T-helper 1 cell treated with Interleukin-12 subunit alpha and Interleukin-12 subunit beta and Interleukin-4 antibody, amounts not matched to agents 30 μg/mL and 1 μg/mL, for 36 hours (primary cell): ENCODE measurements around the gene RUFY4.
"Not testable (repeated sequence)": the region's sequence is repeated elsewhere in the genome, so short reads cannot be mapped to it uniquely, and the experiment has no call there.

Experiments used
- H3K27ac Mint-ChIP-seq: one replicate; pipeline ENCODE4 v1.8.0; 2021; ENCODE audit warnings: mild to moderate bottlenecking, mixed read lengths
- H3K27me3 Mint-ChIP-seq: one replicate; pipeline ENCODE4 v1.8.0; 2021; ENCODE audit warnings: low read depth, mixed read lengths
- H3K36me3 Mint-ChIP-seq: one replicate; pipeline ENCODE4 v1.8.0; 2021; ENCODE audit warnings: low read depth, mixed read lengths
- H3K4me1 Mint-ChIP-seq: one replicate; pipeline ENCODE4 v1.8.0; 2021; ENCODE audit warnings: low read depth, mixed read lengths
- H3K4me3 Mint-ChIP-seq: one replicate; pipeline ENCODE4 v1.8.0; 2021; ENCODE audit warnings: mild to moderate bottlenecking, moderate library complexity, mixed read lengths
- H3K9me3 Mint-ChIP-seq: one replicate; pipeline ENCODE4 v1.8.0; 2021; ENCODE audit warnings: mixed read lengths

Gene RUFY4

GRCh38 chr2:218027426-218028188 lies 41.4 kb upstream of the RUFY4 start:
- no peaks in the 10 kb centered on the region for H3K27me3 Mint-ChIP-seq

GRCh38 chr2:218028189-218028495 lies 40.9 kb upstream of the RUFY4 start:
- Mint-ChIP-seq H3K4me3 (no peak overlapping the region), H3K36me3 (no peaks in the 10 kb centered on the region), H3K4me1 (no peaks in the 10 kb centered on the region), H3K9me3 (no peaks in the 10 kb centered on the region), H3K27me3 (no peaks in the 10 kb centered on the region), H3K27ac (no peak overlapping the region)

More at GRCh38 chr2:218027426-218028188, 41.4 kb upstream of the RUFY4 start:
- H3K4me3 Mint-ChIP-seq = no peak overlapping the region
- no peak overlapping the region for H3K27ac Mint-ChIP-seq
- H3K9me3 Mint-ChIP-seq = no peaks in the 10 kb centered on the region
- no peaks in the 10 kb centered on the region for H3K4me1 Mint-ChIP-seq
- no peaks in the 10 kb centered on the region for H3K36me3 Mint-ChIP-seq

GRCh38 chr2:218028562-218029348 lies 40.3 kb upstream of the RUFY4 start:
- Mint-ChIP-seq H3K27ac (no peak overlapping the region), H3K27me3 (no peaks in the 10 kb centered on the region), H3K9me3 (no peaks in the 10 kb centered on the region), H3K4me1 (no peaks in the 10 kb centered on the region), H3K36me3 (no peaks in the 10 kb centered on the region), H3K4me3 (no peak overlapping the region)

GRCh38 chr2:218029366-218030360 lies 39.4 kb upstream of the RUFY4 start:
- no peak overlapping the region for H3K27ac Mint-ChIP-seq

GRCh38 chr2:218030409-218031195 lies 38.5 kb upstream of the RUFY4 start:
- H3K9me3 Mint-ChIP-seq = no peaks in the 10 kb centered on the region
- H3K36me3 Mint-ChIP-seq = no peaks in the 10 kb centered on the region
- H3K4me3 Mint-ChIP-seq = no peak overlapping the region
- H3K27me3 Mint-ChIP-seq = no peaks in the 10 kb centered on the region
- H3K4me1 Mint-ChIP-seq = peaks cover 2% of the 10 kb centered on the region
- H3K27ac Mint-ChIP-seq = no peak overlapping the region

More at GRCh38 chr2:218029366-218030360, 39.4 kb upstream of the RUFY4 start:
- no peaks in the 10 kb centered on the region for H3K9me3 Mint-ChIP-seq
- H3K27me3 Mint-ChIP-seq = no peaks in the 10 kb centered on the region
- no peaks in the 10 kb centered on the region for H3K36me3 Mint-ChIP-seq
- H3K4me1 Mint-ChIP-seq = peaks cover 2% of the 10 kb centered on the region
- no peak overlapping the region for H3K4me3 Mint-ChIP-seq

- Mint-ChIP-seq H3K4me1 (peaks cover 2% of the 10 kb centered on the region), H3K36me3 (no peaks in the 10 kb centered on the region), H3K9me3 (no peaks in the 10 kb centered on the region), H3K27me3 (no peaks in the 10 kb centered on the region), H3K4me3 (no peak overlapping the region), H3K27ac (no peak overlapping the region)
Observed at GRCh38 chr2:218031261-218031660, 37.8 kb upstream of the RUFY4 start.

GRCh38 chr2:218031771-218032257 lies 37.2 kb upstream of the RUFY4 start:
- H3K4me1 Mint-ChIP-seq = peaks cover 6% of the 10 kb centered on the region
- no peaks in the 10 kb centered on the region for H3K36me3 Mint-ChIP-seq
- H3K4me3 Mint-ChIP-seq = no peak overlapping the region
- no peaks in the 10 kb centered on the region for H3K27me3 Mint-ChIP-seq
- no peaks in the 10 kb centered on the region for H3K9me3 Mint-ChIP-seq
- H3K27ac Mint-ChIP-seq = no peak overlapping the region

GRCh38 chr2:218032336-218033171 lies 36.5 kb upstream of the RUFY4 start:
- Mint-ChIP-seq H3K4me1 (peaks cover 6% of the 10 kb centered on the region), H3K9me3 (no peaks in the 10 kb centered on the region), H3K27ac (no peak overlapping the region), H3K36me3 (no peaks in the 10 kb centered on the region), H3K4me3 (no peak overlapping the region), H3K27me3 (no peaks in the 10 kb centered on the region)

- Mint-ChIP-seq H3K4me1 (peaks cover 6% of the 10 kb centered on the region), H3K27me3 (no peaks in the 10 kb centered on the region), H3K36me3 (no peaks in the 10 kb centered on the region), H3K27ac (no peak overlapping the region), H3K9me3 (no peaks in the 10 kb centered on the region), H3K4me3 (no peak overlapping the region)
Observed at GRCh38 chr2:218033208-218033589, 35.9 kb upstream of the RUFY4 start.

- H3K4me3 Mint-ChIP-seq = peak overlapping the region; percentile 8
- peaks cover 11% of the 10 kb centered on the region for H3K4me1 Mint-ChIP-seq
- no peaks in the 10 kb centered on the region for H3K9me3 Mint-ChIP-seq
- H3K27ac Mint-ChIP-seq = no peak overlapping the region
- H3K36me3 Mint-ChIP-seq = no peaks in the 10 kb centered on the region
- peaks cover 4% of the 10 kb centered on the region for H3K27me3 Mint-ChIP-seq
Observed at GRCh38 chr2:218033590-218034496, 35.2 kb upstream of the RUFY4 start.

GRCh38 chr2:218034497-218035213 lies 34.4 kb upstream of the RUFY4 start:
- Mint-ChIP-seq H3K4me3 (peak overlapping the region; percentile 72), H3K27ac (peak overlapping the region; percentile 47), H3K4me1 (peaks cover 15% of the 10 kb centered on the region)
- not testable (repeated sequence) for H3K36me3 Mint-ChIP-seq, H3K9me3 Mint-ChIP-seq, H3K27me3 Mint-ChIP-seq
